ENCODE measurements around the gene SH3RF3. TPM values are rescaled to one million over a fixed set of nuclear protein-coding genes. Genes with fewer than 3 reads are reported as not detected.
"Not testable (repeated sequence)": the region's sequence is repeated elsewhere in the genome, so short reads cannot be mapped to it uniquely, and the experiment has no call there.

Gene SH3RF3
- total RNA-seq, 1 donor from 2014 or later, result 1.7 TPM

GRCh38 chr2:109218087-109218791 lies 89.2 kb downstream of the SH3RF3 start:
- DNase-seq, result no peak
- H3K4me3 Mint-ChIP-seq (ENCODE audit: unreplicated experiment), result no peak overlapping the region
- no peaks in the 10 kb centered on the region for H3K9me3 Mint-ChIP-seq (ENCODE audit: unreplicated experiment)
- H3K27me3 Mint-ChIP-seq (ENCODE audit: unreplicated experiment), result peaks cover 2% of the 10 kb centered on the region
- no peak overlapping the region for H3K27ac Mint-ChIP-seq (ENCODE audit: unreplicated experiment)
- no peaks in the 10 kb centered on the region for H3K36me3 Mint-ChIP-seq (ENCODE audit: unreplicated experiment)
- H3K4me1 Mint-ChIP-seq (ENCODE audit: low read depth, unreplicated experiment), result no peaks in the 10 kb centered on the region
- TF ChIP-seq CTCF (IDR thresholded peaks at IDR 0.05; ENCODE audit: partially characterized antibody, unreplicated experiment), result no peak

GRCh38 chr2:109218792-109219126 lies 89.8 kb downstream of the SH3RF3 start:
- no peaks in the 10 kb centered on the region for H3K36me3 Mint-ChIP-seq (ENCODE audit: unreplicated experiment)
- no peak overlapping the region for H3K4me3 Mint-ChIP-seq (ENCODE audit: unreplicated experiment)
- peaks cover under 1% of the 10 kb centered on the region for H3K27me3 Mint-ChIP-seq (ENCODE audit: unreplicated experiment)
- no peak overlapping the region for H3K27ac Mint-ChIP-seq (ENCODE audit: unreplicated experiment)
- H3K9me3 Mint-ChIP-seq (ENCODE audit: unreplicated experiment), result no peaks in the 10 kb centered on the region
- no peaks in the 10 kb centered on the region for H3K4me1 Mint-ChIP-seq (ENCODE audit: low read depth, unreplicated experiment)
- no peak for TF ChIP-seq CTCF (IDR thresholded peaks at IDR 0.05; ENCODE audit: partially characterized antibody, unreplicated experiment)
- no peak for DNase-seq

GRCh38 chr2:109220860-109221259 lies 91.9 kb downstream of the SH3RF3 start:
- TF ChIP-seq CTCF (IDR thresholded peaks at IDR 0.05; ENCODE audit: partially characterized antibody, unreplicated experiment), result no peak
- DNase-seq, result no peak
- Mint-ChIP-seq H3K27ac (ENCODE audit: unreplicated experiment) (no peak overlapping the region), H3K27me3 (ENCODE audit: unreplicated experiment) (no peaks in the 10 kb centered on the region), H3K4me1 (ENCODE audit: low read depth, unreplicated experiment) (no peaks in the 10 kb centered on the region), H3K9me3 (ENCODE audit: unreplicated experiment) (no peaks in the 10 kb centered on the region), H3K4me3 (ENCODE audit: unreplicated experiment) (no peak overlapping the region), H3K36me3 (ENCODE audit: unreplicated experiment) (no peaks in the 10 kb centered on the region)

- not testable (repeated sequence) for H3K4me3 Mint-ChIP-seq (ENCODE audit: unreplicated experiment); DNase-seq; H3K36me3 Mint-ChIP-seq (ENCODE audit: unreplicated experiment); H3K27ac Mint-ChIP-seq (ENCODE audit: unreplicated experiment); H3K4me1 Mint-ChIP-seq (ENCODE audit: low read depth, unreplicated experiment); H3K9me3 Mint-ChIP-seq (ENCODE audit: unreplicated experiment); H3K27me3 Mint-ChIP-seq (ENCODE audit: unreplicated experiment)
These were observed 92.3 kb downstream of the SH3RF3 start for GRCh38 chr2:109221316-109221715.

GRCh38 chr2:109222422-109222821 lies 93.4 kb downstream of the SH3RF3 start:
- no peak for DNase-seq
- H3K9me3 Mint-ChIP-seq (ENCODE audit: unreplicated experiment), result no peaks in the 10 kb centered on the region
- no peaks in the 10 kb centered on the region for H3K27me3 Mint-ChIP-seq (ENCODE audit: unreplicated experiment)
- H3K4me3 Mint-ChIP-seq (ENCODE audit: unreplicated experiment), result no peak overlapping the region
- H3K36me3 Mint-ChIP-seq (ENCODE audit: unreplicated experiment), result no peaks in the 10 kb centered on the region
- H3K4me1 Mint-ChIP-seq (ENCODE audit: low read depth, unreplicated experiment), result no peaks in the 10 kb centered on the region
- TF ChIP-seq CTCF (IDR thresholded peaks at IDR 0.05; ENCODE audit: partially characterized antibody, unreplicated experiment), result no peak
- no peak overlapping the region for H3K27ac Mint-ChIP-seq (ENCODE audit: unreplicated experiment)

Data from glutamatergic neuron (in vitro differentiated cells).